NCI-H2196 treated with DMSO at 0.1 percent for 48 hours (cell line): Measurements from ENCODE around the gene VPS13A.
A peak's percentile ranks its signal among the peaks of the same experiment; 100 is the strongest.

Experiments
- DNase-seq: peaks from one replicate; lab custom pipeline; 2025; ENCODE audit not compliant: unreplicated experiment; lab: John Stamatoyannopoulos, UW

Gene VPS13A

DNA sequence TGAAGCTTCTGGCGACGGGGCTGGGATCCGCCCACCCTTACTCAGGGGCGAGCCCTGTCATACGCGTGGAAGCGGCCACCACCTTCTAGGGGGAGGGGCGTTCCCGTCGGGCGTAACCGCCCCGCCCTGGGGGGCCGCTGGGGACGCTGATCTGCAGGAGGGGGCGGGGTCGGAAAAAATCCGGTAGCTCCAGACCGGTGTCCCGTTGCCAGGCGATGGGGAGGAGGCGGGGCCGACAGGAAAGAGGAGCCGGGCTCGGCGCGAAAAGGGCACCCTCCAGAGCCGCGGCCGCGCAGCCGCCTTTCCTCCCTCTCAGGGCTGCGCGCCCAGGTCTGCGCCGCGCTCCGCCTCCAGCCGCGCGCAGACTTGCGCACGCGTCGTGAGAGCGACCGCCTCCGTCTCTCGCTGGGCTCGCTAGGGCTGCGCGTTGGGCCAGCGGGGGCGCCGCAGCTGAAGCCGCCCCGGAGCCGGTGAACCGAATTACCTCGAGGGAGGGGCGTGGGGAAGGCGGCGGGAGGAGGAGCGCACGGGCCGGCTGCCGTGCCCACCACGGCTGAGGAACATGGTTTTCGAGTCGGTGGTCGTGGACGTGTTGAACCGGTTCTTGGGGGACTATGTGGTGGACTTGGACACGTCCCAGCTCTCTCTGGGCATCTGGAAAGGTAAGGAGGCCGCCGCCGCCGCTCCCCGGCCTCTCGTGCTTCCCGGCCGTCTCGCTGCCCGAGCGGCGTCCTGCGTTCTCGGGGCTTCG is at the start of gene VPS13A:
TSS of gene VPS13A (plus strand) at position 392 of the 751 bp plus-strand sequence. CDS start at position 563, 171 bp downstream.
- DNase-seq: peak; percentile 97

GRCh38 chr9:77128125-77128789 is 49.1 kb upstream of the VPS13A start:
- DNase-seq: no peak

DNA sequence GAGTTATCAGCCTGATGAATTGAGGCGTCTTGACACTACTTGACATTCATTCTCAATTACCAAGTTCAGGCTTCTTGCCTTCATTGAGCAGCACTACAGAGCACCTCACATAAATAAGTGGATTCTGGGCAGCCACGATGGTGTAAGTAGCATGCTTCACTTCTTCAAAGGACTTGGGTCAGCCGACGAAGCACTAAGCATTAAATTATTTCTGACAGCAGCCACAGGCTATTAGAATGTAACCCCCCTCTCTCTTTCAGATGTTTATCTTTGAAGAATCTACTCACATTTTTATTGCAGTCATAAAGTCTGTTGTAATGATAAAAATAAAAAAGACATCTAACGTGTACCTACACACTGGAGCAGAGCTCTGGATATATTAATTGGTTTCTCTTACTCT is 45.9 kb upstream of the VPS13A start:
- DNase-seq: no peak

DNA sequence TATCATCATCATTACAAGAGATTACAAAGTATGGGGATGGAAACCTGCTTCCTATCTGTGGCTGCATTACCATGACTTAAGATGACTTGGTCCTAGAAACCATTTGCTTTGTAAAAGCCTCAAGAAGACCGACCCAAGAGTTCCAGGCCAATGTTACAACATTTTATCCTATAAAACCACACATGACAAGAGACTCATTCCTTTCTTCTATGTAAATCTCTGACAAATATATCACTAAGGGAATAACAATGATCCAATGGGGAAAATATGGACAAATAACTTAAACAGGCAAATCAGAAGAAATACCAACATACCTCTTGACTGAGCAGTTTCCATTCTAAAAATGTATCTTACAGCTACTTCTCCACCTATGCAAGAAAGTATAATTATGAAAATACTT is 44.3 kb upstream of the VPS13A start:
- DNase-seq: no peak

DNA sequence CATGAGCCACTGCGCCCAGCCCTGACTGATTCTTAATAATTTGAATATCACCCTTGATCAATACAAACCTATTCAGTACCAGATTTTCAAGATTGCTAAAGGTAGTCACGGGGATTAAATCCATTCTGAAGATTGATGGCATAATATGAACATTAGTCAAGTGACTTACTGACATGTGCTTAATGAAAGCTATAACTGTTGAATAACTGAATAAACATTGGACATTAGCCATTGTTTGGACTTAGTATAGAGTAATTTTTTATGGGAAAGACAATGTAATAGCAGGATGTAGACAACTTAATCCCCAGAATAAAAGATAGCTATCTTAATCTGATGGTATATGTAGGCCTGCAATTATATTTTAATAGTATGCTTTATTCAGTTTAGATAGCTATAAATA is 35.0 kb upstream of the VPS13A start:
- DNase-seq: no peak

DNA sequence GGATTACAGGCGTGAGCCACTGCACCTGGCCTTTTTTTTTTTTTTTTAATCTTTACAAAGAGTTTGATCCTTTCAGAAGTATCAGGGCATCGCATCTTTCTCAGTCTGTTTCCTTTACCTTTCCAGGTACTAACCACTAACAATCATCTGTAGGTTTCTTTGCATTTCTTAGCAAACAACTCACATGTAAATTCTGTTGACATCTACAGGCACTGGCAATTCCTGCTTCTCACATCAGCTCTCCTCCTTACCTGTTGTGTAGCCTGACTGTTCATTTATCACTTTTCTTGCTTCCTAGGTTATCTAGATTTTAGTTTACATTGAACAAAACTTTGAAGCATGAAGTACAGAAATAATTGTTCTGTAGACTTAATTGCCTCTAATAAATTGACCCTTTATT is 27.5 kb upstream of the VPS13A start:
- no peak for DNase-seq

GRCh38 chr9:77152289-77152688 is 25.0 kb upstream of the VPS13A start:
- DNase-seq: no peak

DNA sequence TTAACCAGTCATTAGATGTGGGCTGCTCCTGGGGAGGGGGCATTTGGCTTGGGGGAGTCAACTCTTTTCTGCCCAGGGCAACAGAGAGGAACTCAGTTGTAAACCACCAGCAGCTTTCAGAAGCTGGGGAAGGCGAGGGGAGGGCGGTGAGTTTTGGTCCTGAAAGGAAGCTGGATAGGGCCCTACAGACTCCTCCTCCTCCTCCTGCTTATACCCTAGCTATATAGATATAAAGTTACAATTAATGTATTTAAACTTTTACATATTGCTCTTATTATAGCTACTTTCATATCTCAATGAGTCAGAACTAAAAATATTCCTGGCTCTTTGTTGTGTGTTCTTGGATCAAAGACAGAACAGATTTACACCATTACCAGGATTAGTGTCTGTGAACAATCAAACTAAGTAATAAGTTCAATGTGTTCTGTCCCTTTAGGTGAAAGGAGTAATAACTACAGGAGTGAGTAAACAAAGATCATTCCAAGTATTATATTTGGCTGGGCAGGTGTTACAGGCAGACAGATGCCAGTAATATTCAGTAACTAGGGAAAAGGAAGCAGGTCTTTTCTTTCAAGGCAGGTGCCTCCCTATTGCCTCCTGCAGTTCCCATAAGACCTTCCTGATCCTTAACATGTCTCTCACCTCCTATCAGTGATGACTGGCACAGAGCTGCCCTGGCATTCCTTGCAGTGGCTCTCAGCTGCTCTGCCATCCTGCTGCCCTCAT is 20.5 kb upstream of the VPS13A start:
- no peak for DNase-seq

DNA sequence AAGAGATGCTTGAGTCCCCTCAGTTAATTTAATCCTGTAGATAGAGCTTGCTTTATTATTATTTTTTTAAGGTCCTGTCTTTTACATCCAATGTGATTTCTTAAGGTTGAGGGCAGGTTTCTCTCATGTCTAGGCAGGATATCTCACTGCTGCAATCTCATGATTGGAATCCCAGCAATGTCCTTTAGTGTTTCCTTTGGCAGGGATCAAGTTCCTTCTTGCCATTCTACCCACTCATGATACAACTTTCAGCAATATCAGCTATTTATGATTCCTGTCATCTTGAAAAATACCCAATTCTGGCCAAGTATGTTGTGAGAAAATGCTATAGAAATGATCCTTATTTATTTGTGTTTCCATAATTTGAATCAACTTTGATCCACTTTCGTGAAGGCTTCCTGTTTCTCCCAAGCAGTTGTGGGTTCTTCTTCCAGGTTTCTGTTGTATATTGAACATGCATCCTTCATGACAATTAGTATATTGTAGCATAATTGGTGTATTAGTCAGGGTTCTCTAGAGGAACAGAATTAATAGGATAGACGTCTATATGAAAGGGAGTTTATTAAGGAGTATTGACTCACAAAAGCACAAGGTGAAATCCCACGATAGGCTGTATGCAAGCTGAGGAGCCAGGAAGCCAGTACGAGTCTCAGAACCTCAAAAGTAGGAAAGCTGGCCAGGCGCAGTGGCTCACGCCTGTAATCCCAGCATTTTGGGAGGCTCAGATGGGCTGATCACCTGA is 18.4 kb upstream of the VPS13A start:
- DNase-seq: no peak

GRCh38 chr9:77161191-77161590 is 16.1 kb upstream of the VPS13A start:
- DNase-seq: no peak

DNA sequence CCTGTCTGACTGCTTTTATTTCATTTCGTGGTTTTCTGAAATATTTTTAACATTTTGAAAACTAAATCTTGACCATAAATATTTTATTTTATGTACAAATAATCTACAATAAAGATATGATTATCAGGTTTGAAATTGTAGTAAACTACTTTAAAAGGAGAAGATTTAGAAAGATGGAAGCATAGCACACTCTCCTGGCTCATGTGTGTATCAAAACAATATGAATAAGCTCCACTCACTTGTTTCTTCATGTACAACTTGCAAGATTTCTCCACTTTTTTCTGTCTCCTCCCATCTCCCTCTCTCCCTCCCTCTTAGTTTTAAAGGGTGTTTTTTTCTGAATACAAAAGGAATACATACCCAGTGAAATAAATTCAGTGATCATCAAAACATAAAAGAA is 15.4 kb upstream of the VPS13A start:
- DNase-seq: no peak

- no peak for DNase-seq
Observed at GRCh38 chr9:77162366-77162765, 15.0 kb upstream of the VPS13A start.

- no peak for DNase-seq
Observed at GRCh38 chr9:77163884-77164283, 13.4 kb upstream of the VPS13A start.

DNA sequence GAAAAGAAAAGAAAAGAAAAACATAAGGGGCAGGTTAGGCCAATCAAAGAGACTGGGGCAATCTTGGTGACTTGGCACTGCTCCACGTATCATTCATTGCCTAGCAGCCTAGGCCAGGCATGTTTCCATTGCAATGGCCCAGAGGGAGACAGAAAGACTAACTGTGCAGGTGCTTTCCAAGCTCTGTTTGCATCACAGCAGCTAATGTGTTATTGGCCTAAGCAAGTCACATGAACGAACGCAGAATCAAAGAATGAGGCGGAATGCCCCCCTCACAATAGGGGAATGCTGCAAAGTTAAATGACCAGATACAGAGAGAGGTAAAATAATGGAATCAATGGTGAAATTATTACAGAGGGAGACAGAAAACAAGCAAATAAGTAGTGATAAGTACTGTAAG is 11.1 kb upstream of the VPS13A start:
- DNase-seq: no peak

DNA sequence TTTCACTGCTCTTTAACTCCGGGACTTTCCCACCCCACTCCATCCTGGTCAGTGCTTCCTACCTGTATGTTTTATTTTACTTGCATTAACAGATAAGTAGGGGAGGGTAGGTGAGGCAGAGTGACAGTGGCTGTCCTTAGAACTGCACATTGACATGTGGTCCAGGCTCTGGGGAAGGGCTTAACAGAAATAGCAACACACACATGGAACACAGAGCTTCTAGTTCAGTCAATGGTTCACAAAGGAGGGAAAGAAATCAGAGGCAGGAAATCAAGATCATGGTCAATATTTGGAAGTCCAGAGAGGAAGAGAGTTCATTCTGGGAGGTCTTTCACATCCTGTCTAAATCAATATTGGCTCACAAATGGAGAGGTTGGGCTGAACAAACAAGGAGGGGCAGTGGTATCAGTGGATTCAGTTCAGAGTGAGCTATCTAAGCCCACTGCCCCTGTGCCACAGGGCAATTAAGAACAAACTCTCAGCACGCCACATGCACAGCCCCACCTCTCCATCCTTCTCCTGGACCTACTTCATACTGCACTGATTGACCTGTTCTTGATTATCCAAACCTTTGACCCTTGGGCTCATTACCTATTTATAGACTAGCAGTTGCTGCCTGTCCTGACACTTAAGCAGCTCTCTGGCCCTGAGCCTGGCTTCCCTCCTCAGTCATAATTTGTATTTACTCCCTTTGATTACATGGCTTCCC is 6.2 kb upstream of the VPS13A start:
- no peak for DNase-seq

- DNase-seq: no peak
Observed at GRCh38 chr9:77175151-77175550, 2.2 kb upstream of the VPS13A start.

DNA sequence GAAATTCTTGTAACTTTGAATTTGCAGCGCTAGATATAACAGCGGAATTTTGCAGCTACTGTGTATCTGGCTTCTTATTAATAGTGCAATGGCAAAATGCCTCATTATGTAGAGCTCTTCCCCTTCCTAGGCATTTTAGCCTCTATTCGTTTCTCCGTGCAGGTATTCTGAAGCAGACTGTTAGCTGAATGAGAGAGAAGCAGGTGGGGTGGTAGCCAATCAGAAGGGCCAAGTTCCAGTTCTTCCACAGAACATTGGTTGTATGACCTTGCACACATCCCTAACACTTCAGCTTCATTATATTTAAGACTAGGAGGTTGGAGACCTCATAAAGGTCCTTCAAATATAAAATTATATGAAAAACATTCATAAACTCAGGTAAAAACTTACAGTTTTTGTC is 1.2 kb upstream of the VPS13A start:
- DNase-seq: no peak

GRCh38 chr9:77176686-77177142 is 620 bp upstream of the VPS13A start:
- DNase-seq: no peak

DNA sequence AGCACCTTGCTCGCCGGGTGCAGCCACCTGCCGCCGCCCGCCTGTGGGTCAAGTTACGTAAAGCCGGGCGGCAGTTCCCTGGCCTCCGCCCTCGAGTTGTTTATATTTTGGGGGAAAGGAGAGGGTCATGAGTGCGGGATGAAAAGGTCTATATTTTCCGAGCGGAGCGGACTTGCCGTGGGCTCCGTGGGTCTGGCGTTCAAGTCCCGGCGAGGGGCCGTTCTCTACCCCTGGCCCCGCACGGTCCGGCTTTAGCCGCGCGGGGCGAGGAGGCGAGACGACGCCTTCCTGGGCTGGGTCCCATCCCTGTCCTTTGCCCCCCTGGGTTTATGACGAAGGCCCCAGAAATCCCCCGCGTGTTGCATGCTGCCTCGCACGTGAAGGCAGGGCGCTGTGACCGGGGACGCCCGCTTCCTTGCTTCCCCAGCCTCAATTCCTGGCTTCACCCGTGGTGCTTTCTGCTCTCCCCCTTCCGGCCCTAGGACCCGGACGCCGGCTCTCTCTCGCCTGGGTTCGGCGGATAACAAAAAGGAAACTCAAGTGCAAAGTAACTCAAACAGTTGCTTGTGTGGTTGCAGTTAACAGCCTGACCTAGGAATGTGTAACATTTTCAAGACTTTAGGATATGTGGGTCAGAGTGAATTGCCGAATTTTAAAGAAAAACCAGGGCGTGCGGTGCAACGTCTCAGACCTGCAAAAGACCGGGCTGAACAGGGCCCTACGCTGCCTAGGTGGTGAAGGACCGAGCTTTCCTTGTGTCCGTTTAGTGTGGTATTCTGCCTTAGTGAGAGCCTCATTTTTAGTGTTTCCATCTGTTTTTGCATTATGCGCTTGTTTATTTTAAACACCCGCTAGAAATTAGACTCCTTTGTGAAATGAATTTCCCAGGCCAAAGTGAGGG is 810 bp downstream of the VPS13A start:
- DNase-seq: no peak

DNA sequence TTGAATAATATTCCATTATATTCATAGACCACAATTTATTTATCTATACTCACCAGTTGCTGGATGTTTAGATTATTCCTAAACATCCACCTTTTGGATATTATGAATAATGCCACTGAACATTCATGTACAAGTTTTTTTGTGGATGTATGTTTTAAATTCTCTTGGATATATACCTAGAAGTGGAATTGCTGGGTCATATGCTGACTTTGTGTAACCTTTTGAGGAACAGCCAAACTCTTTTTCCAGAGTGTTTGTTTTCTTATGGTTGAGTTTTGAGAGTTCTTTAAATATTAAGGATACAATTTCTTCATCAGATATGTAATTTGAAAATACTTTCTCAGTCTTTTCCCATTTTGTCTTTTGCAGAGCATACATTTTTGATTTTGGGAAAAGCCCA is 2.7 kb downstream of the VPS13A start:
- no peak for DNase-seq
